ENCODE measurements around the gene RNF215. TPM values are rescaled to one million over a fixed set of nuclear protein-coding genes. Genes with fewer than 3 reads are reported as not detected.

RNF215 gene
- total RNA-seq, 3 donors from 2014 or later (not counting 1 experiment from before 2014, with no cell fraction given): 7.5 to 9.8 (median 9.5) TPM

GRCh38 chr22:30432096-30432495 is 44.9 kb upstream of the RNF215 start:
- WGBS (ENCODE audit: insufficient coverage): 87% methylated on average over 4 of the region's 4 CpGs
- H3K9me3 ChIP-seq (ENCODE audit: control insufficient read depth, insufficient read depth, low read length): peaks cover 15% of the 10 kb centered on the region
- peaks cover 3% of the 10 kb centered on the region for H3K36me3 ChIP-seq (ENCODE audit: control insufficient read depth, insufficient read depth, low read length)
- DNase-seq (no peak), ATAC-seq (no peak)
- no peaks in the 10 kb centered on the region for H3K27me3 ChIP-seq (ENCODE audit: control insufficient read depth, insufficient read depth, low read length)
- no peak overlapping the region for H3K4me3 Mint-ChIP-seq
- no peak overlapping the region for H3K27ac Mint-ChIP-seq
- H3K4me1 Mint-ChIP-seq: peaks cover 16 to 24% of the 10 kb centered on the region in 2 donors
- peaks cover 8% of the 10 kb centered on the region for H3K36me3 Mint-ChIP-seq
- TF ChIP-seq CTCF (IDR thresholded peaks at IDR 0.05): no peak
- H3K27ac ChIP-seq (ENCODE audit: low read length): no peak overlapping the region
- peaks cover 5 to 8% of the 10 kb centered on the region in 2 donors for H3K9me3 Mint-ChIP-seq
- H3K4me3 ChIP-seq (ENCODE audit: low read length): no peak overlapping the region
- H3K4me1 ChIP-seq (ENCODE audit: control insufficient read depth, insufficient read depth, low read length): peaks cover 21% of the 10 kb centered on the region
- intact Hi-C loops (cut with micrococcal nuclease): no loop called here
- H3K27me3 Mint-ChIP-seq (ENCODE audit: low read depth in 2 of 2): no peaks in the 10 kb centered on the region

GRCh38 chr22:30430933-30431332 is 43.7 kb upstream of the RNF215 start:
- Mint-ChIP-seq H3K36me3 (peaks cover 7% of the 10 kb centered on the region), H3K9me3 (peaks cover 3 to 8% of the 10 kb centered on the region in 2 donors), H3K4me1 (peaks cover 23 to 34% of the 10 kb centered on the region in 2 donors), H3K4me3 (no peak overlapping the region), H3K27me3 (ENCODE audit: low read depth in 2 of 2) (no peaks in the 10 kb centered on the region), H3K27ac (no peak overlapping the region)
- ATAC-seq: no peak
- Histone ChIP-seq H3K4me1 (ENCODE audit: control insufficient read depth, insufficient read depth, low read length) (peaks cover 26% of the 10 kb centered on the region), H3K9me3 (ENCODE audit: control insufficient read depth, insufficient read depth, low read length) (peaks cover 10% of the 10 kb centered on the region), H3K27ac (ENCODE audit: low read length) (no peak overlapping the region), H3K27me3 (ENCODE audit: control insufficient read depth, insufficient read depth, low read length) (no peaks in the 10 kb centered on the region), H3K36me3 (ENCODE audit: control insufficient read depth, insufficient read depth, low read length) (peaks cover 3% of the 10 kb centered on the region), H3K4me3 (ENCODE audit: low read length) (no peak overlapping the region)
- WGBS (ENCODE audit: insufficient coverage): 88% methylated on average over 4 of the region's 4 CpGs
- no peak for TF ChIP-seq CTCF (IDR thresholded peaks at IDR 0.05)
- intact Hi-C loops (cut with micrococcal nuclease): no loop called here
- DNase-seq: no peak

- peaks cover 3% of the 10 kb centered on the region for H3K36me3 ChIP-seq (ENCODE audit: control insufficient read depth, insufficient read depth, low read length)
- no peaks in the 10 kb centered on the region for H3K9me3 Mint-ChIP-seq
- peaks cover 24 to 34% of the 10 kb centered on the region in 2 donors for H3K4me1 Mint-ChIP-seq
- H3K4me3 ChIP-seq (ENCODE audit: low read length): no peak overlapping the region
- H3K27me3 ChIP-seq (ENCODE audit: control insufficient read depth, insufficient read depth, low read length): no peaks in the 10 kb centered on the region
- H3K4me1 ChIP-seq (ENCODE audit: control insufficient read depth, insufficient read depth, low read length): peaks cover 25% of the 10 kb centered on the region
- DNase-seq (no peak), ATAC-seq (no peak)
- no peak overlapping the region for H3K27ac ChIP-seq (ENCODE audit: low read length)
- intact Hi-C loops (cut with micrococcal nuclease): no loop called here
- H3K4me3 Mint-ChIP-seq: peak overlapping the region; percentile 37
- H3K36me3 Mint-ChIP-seq: no peaks in the 10 kb centered on the region
- H3K9me3 ChIP-seq (ENCODE audit: control insufficient read depth, insufficient read depth, low read length): peaks cover under 1% of the 10 kb centered on the region
- H3K27me3 Mint-ChIP-seq (ENCODE audit: low read depth in 2 of 2): no peaks in the 10 kb centered on the region
- peak overlapping the region in 1 of 2 donors; percentile 42 for H3K27ac Mint-ChIP-seq
- TF ChIP-seq CTCF (IDR thresholded peaks at IDR 0.05): no peak
- WGBS (ENCODE audit: insufficient coverage): 79% methylated on average over 4 of the region's 4 CpGs
Observed at GRCh38 chr22:30429887-30430286, 42.7 kb upstream of the RNF215 start.

- Mint-ChIP-seq H3K27ac (peak overlapping the region in 1 of 2 donors; percentile 93), H3K36me3 (no peaks in the 10 kb centered on the region), H3K4me1 (peaks cover 32 to 42% of the 10 kb centered on the region in 2 donors), H3K4me3 (peak overlapping the region; percentile 13), H3K9me3 (no peaks in the 10 kb centered on the region), H3K27me3 (ENCODE audit: low read depth in 2 of 2) (no peaks in the 10 kb centered on the region)
- ATAC-seq: no peak
- intact Hi-C loops (cut with micrococcal nuclease): no loop called here
- 100% methylated on average over 1 of the region's 1 CpG for WGBS (ENCODE audit: insufficient coverage)
- H3K27me3 ChIP-seq (ENCODE audit: control insufficient read depth, insufficient read depth, low read length): no peaks in the 10 kb centered on the region
- no peak for TF ChIP-seq CTCF (IDR thresholded peaks at IDR 0.05)
- H3K27ac ChIP-seq (ENCODE audit: low read length): no peak overlapping the region
- peaks cover 3% of the 10 kb centered on the region for H3K36me3 ChIP-seq (ENCODE audit: control insufficient read depth, insufficient read depth, low read length)
- no peaks in the 10 kb centered on the region for H3K9me3 ChIP-seq (ENCODE audit: control insufficient read depth, insufficient read depth, low read length)
- H3K4me1 ChIP-seq (ENCODE audit: control insufficient read depth, insufficient read depth, low read length): peaks cover 39% of the 10 kb centered on the region
- no peak for DNase-seq
- no peak overlapping the region for H3K4me3 ChIP-seq (ENCODE audit: low read length)
Observed at GRCh38 chr22:30427871-30428270, 40.7 kb upstream of the RNF215 start.
